ENCODE data around the gene EDIL3.
A peak's percentile ranks its signal among the peaks of the same experiment; 100 is the strongest.

- TF ChIP-seq EZH2 (IDR thresholded peaks at IDR 0.05; ENCODE audit: borderline replicate concordance, low read depth, low read length, severe bottlenecking) (no peak), CTCF (IDR thresholded peaks at IDR 0.05; ENCODE audit: extremely low read depth in 1 of 2, insufficient read depth in 1 of 2, low read depth in 1 of 2, low read length in 2 of 2) (no peak), POLR2A (IDR thresholded peaks at IDR 0.05; ENCODE audit: low read depth, low read length) (no peak), POLR2AphosphoS5 (IDR thresholded peaks at IDR 0.05; ENCODE audit: insufficient read depth, low read depth, low read length) (peak; percentile 35), JUN (IDR thresholded peaks at IDR 0.05; ENCODE audit: borderline replicate concordance, insufficient read depth, insufficient read length, low read depth) (peak; percentile 43), MYC (IDR thresholded peaks at IDR 0.05; ENCODE audit: low read depth, low read length) (no peak), FOS (IDR thresholded peaks at IDR 0.05; ENCODE audit: borderline replicate concordance, insufficient read depth, low read length) (peak; percentile 64)
These were observed 96.7 kb downstream of the EDIL3 start for GRCh38 chr5:84287951-84288350.
